Subcutaneous adipose tissue (tissue), 4 donors: Measurements from ENCODE around the gene NME1. TPM values are rescaled to one million over a fixed set of nuclear protein-coding genes. Genes with fewer than 3 reads are reported as not detected.

ENCODE experiments used
- CTCF ChIP-seq: fragments of 450-650 bp; IDR thresholded peaks from one replicate; pipeline ENCODE4 v1.5.1; 2016; ENCODE audit warnings: low read depth, mild to moderate bottlenecking, control low read depth, antibody characterized with exemption, moderate library complexity
- total RNA-seq, 4 donors: library from RNA; depleted of rRNA; stranded (reverse); fragments of >200 nt; gene quantifications; one replicate each; pipeline ENCODE4 v1.1.0, GENCODE V29; 2016

NME1 gene
- total RNA-seq, 4 donors from 2014 or later: 20.2 to 46.0 (median 22.7) TPM

GRCh38 chr17:51189162-51189561, 35.8 kb downstream of the NME1 start:
- TF ChIP-seq CTCF: no peak

GRCh38 chr17:51189628-51190027, 36.3 kb downstream of the NME1 start:
- TF ChIP-seq CTCF: no peak

GRCh38 chr17:51191895-51192294, 38.5 kb downstream of the NME1 start:
- no peak for TF ChIP-seq CTCF

GRCh38 chr17:51197754-51198153, 44.4 kb downstream of the NME1 start:
- no peak for TF ChIP-seq CTCF

- TF ChIP-seq CTCF: no peak
These were observed 46.9 kb downstream of the NME1 start for GRCh38 chr17:51200295-51200694.

GRCh38 chr17:51200846-51201245, 47.5 kb downstream of the NME1 start:
- no peak for TF ChIP-seq CTCF

GRCh38 chr17:51203838-51204237, 50.5 kb downstream of the NME1 start:
- TF ChIP-seq CTCF: no peak

Other genes with a start within 250 kb of the NME1 start
- gene SPAG9, start 32.7 kb upstream of the NME1 start, total RNA-seq: 100 to 1,000 TPM; 135 to 153 (median 150) TPM
- 100 to 1,000 TPM; 254 to 500 (median 385) TPM for gene NME2, start 12.9 kb downstream of the NME1 start, total RNA-seq
- gene MBTD1, start 106.5 kb downstream of the NME1 start, total RNA-seq: 10 to 100 TPM; 19.2 to 26.5 (median 25.6) TPM
- gene UTP18, start 107.0 kb downstream of the NME1 start, total RNA-seq: 10 to 100 TPM; 32.1 to 38.1 (median 35.1) TPM